HG02588 (cell line): ENCODE measurements around the gene AIG1.
"Not testable (repeated sequence)": the region's sequence is repeated elsewhere in the genome, so short reads cannot be mapped to it uniquely, and the experiment has no call there.

Source experiments
- ATAC-seq: cut with Tn5 transposase; IDR thresholded peaks from one replicate; pipeline ENCODE4 v1.9.1; 2021; ENCODE audit warnings: mild to moderate bottlenecking, moderate library complexity; ENCODE audit not compliant: unreplicated experiment

Gene AIG1

DNA sequence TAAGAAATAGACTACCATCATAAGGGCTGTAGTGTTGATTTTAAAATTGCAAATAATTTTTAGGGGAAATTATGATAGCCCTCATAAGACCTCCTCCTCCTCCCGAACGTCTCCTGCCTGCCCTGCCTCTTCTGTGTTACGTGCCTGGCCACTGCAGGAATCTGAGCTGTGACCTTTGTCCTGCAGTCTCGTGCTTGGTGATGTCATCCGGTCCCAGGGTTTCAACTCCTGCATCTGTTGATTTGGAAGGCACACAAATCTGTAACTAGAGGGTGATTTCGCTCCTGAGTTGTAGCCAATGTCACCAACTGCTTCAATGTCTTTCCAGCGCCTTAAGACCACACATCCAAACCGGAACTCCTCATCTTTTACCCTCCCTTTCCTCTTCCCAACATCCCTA lies 163.2 kb downstream of the AIG1 start:
- ATAC-seq, result no peak

DNA sequence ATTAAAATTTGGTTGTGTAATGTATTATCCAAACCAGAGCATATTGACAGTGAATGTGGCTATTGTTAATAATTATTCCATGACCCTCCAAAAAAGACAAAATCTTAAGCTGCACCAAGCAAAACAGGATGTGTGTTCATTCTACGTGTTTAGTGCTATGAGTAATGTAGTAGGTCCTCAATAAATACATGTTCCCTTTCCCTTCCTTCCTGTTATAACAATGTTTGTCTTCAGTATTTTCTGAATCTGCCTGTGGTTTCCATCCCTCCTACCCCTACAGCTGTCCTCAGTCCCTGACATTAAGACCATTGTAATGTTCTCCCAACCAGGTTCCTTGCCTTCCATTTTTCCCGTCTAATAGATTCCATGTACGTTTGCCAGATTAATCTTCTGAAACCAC lies 163.8 kb downstream of the AIG1 start:
- no peak for ATAC-seq

DNA sequence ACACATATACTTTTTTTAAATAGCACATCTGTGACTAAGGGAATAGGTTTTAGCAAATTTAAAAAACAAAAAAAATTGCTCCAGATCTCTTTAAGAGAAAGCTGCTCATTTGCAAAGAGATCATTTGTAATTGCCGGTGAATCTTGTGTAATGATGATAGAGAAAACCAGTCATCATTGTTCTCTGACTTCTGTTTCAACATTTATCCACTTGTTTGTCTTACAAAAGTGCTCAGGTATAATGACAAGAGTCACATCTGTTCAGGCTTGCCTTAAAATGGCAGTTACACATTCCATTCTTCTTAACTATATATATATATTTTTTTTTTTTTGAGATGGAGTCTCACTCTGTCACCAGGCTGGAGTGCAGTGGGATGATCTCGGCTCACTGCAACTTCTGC lies 165.2 kb downstream of the AIG1 start:
- ATAC-seq, result no peak

DNA sequence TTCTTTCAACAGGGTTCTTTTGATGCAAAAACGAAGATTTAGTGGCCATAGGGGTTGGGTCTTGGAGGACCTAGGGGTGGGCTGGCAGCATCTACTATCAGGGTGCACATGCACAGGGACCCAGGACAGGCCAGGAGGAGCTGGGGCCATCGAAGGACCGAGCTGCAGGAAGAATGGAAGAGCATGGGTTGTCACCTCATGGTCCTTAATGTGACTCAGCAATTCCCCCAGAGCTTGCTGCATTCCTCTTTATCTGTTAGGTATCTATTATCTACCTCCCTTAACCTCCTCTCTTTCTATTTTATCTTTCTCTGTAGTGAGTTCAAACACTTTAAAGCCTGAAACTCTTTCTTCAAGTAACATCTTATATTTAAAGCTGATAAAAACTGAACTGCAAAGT lies 167.0 kb downstream of the AIG1 start:
- no peak for ATAC-seq

DNA sequence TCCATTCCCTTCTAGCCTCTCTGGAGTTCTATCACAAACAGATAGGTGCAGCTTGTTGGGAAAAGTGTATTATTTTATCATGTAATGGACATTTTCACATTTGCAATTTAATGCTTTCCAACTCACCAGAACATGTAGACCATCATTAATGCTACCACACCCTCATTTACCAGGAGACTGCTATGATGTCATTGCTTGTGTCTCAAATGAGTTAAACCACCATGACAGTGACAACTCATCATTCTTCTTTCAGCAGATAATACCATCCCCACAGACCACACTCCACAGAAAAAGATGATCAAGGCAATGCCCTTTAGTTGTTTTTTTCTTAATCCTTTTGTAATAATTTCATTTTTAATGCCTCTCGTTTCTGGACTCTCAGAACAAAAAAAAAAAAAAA lies 168.7 kb downstream of the AIG1 start:
- no peak for ATAC-seq

DNA sequence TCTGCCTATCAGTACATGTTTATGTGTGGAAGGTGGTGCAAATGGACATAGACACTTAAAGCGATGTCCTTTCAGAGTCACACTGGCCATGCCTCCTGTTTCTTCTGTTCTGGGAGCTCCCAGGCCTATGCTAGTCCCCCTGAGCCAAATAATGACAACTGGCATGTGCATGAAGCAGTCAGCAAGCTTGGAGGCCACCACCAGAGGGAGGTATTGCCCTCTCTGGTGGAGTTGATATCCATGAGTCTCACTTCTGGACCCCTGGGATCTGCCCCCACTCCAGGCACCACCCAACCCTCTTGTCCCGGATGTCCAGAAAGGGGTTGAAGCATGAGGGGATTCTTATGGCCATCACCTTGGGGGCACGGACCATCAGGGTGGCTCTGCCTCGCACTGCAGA lies 172.2 kb downstream of the AIG1 start:
- ATAC-seq, result no peak

DNA sequence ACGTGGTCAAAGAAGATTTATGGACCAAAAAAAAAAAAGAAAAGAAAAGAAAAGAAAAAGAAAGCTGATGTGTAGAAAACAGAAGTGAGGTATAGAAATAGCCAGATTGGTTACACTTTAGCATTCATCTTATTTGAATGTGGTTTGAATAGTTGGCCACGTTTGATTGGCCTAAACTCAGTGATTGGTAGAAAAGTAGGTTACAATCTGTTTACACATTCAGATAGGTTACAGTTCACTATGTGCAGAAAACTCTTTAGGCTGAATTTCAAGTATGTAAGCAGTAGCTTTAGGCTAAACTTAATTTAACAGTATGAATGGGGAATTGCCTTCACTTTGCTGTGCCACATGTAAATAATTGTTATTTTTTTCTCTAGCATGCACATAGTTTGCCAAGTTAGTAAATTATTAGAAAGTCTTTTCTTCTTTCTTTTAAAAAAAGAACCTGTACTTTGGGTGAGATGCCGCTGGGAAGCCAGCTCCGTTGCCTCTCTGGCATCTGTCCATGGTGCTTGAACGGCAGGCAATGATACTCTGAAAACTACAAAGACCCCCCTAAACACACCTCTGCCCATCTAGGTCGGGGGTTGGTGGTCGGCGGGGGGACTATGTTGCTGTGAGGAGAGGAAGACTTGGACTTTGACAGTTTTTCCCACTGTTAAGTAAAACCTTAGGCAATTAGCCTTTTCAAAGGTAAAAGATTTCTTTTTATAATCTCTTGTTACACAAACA lies 173.0 kb downstream of the AIG1 start:
- ATAC-seq, result no peak

DNA sequence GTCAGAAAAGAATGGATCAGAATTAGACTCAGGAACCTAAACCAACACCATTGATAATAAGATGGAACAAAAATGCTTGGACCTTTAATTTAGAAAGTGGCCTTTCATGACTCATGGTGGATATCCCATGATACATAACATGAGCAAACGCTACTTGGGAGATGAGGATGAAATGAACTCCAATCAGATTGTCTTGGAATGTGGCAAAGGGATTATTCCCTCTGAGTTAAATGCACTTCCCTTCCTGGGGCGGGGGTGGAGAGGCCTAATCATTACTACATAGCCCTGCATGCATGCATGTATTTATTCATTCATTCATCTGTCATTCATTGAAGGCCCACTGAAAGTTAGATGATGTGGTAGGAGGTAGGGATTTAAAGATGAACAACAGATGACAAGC lies 174.0 kb downstream of the AIG1 start:
- no peak for ATAC-seq

DNA sequence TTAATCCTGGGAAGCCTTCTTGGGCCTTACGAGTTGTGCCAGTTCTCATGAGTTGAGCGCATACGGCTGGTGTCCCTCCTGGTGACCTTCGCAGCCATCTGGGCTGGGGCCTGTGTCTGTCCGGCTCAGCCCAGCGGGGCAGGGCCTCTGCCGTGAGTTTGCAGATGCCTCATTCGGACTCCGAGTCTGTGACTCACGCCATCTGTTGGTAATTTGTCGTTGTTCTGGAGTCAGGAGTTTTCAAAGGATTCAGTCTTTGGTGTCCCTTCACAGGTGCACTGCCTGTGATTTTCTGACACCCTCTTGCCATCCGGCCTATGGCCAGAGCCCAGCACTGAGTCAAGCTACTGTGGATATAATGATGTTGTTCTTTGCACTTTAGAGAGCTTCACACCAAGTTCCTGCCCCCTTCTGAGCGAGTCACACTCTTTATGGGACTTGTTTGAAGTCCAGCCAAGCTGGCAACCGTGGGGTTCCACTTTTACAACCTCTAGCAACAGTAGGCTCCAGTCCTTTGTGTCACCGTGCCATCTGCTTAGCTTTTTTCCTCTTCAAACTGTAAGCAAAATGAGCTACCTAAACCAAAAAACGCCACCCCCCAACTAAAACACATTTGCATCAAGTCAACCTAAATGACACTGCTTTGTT lies 175.6 kb downstream of the AIG1 start:
- no peak for ATAC-seq

DNA sequence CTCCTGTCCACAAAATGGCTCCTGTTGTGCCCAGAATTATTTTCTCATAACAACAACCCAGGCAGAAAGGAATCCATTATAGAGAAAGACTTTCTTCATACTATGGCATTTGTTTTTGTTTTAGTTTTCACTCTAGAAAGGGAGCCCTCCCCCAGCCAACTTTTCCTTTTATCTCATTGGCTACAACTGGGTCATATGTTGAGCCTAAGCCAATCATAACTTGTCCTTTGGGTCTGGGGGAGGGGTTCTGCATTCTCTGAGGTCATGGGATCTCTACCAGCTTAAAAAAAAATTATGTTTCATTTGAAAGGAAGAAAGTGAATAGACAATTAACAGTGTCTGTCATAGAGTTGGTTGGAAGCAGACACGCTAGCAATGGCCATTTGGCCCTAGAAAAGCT lies 177.6 kb downstream of the AIG1 start:
- ATAC-seq, result no peak

DNA sequence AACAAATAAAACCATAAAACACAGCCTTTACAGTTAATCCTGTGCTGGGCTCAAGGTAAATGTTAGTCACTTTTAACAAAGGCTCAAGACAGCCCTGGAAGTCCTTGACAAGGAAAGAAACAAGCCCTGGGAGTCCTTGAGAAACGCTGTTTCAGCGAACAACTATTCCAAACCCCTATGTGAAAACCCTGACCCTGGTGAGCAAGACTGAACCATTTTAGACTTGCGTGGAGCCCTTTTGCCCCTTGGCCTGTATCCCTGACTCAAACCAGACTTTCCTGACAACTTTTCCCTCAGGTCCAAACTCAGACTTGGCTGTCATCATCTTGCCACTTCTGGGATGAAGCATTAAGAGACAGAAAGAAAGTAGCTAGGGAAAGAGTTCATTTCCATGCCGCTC lies 180.4 kb downstream of the AIG1 start:
- no peak for ATAC-seq

DNA sequence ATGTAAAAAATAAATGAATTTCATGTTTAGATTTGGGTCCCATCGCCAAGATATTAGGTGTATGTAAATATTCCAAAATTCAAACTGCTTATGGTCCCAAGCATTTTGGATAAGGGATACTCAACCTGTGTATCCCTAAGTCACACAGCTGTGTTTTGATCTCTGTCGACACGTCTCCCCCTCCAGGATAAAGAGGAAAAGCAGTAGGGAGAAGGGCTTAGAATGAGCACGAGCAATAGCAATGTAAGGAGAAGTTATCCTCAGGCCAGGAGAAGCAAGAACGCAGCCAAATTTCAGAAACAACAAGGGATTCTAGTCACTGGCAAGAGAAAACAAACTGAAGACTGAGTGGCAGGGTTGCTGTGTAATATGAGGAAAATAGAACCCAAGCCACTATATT lies 181.2 kb downstream of the AIG1 start:
- ATAC-seq, result no peak

DNA sequence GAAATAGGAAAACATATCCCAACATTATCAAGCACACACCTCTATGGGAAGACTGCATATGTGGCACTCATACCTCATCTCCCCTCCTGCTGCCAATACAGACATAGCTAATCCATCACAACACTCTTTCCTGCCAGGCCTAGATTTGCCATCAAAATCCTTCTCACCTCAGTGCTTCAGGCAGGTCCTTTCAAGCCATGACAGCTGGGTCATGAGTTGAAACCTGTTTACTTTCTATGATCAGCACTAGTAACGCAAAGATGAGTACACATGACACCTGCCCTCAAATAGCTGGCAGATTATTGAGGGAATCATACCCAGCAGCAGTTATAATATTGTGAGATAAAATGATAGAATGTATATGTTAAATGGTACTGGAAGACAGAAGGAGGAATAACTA lies 183.1 kb downstream of the AIG1 start:
- no peak for ATAC-seq

DNA sequence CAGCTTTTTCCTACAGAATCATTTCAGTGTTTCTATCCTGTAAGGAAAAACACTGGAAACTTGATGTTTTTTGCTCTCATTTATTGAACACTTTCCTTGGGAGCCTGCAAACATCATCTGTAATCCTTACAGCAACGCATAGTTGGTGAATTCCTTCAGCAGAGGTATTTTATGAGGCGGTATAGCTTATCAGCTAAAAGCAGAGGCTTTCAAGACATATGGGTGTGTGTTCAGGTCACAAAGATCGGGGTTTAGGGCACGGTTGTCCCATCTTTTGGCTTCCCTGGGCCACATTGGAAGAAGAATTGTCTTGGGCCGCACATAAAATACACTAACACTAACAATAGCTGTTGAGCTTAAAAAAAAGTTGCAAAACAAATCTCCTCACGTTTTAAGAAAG lies 185.0 kb downstream of the AIG1 start:
- no peak for ATAC-seq

DNA sequence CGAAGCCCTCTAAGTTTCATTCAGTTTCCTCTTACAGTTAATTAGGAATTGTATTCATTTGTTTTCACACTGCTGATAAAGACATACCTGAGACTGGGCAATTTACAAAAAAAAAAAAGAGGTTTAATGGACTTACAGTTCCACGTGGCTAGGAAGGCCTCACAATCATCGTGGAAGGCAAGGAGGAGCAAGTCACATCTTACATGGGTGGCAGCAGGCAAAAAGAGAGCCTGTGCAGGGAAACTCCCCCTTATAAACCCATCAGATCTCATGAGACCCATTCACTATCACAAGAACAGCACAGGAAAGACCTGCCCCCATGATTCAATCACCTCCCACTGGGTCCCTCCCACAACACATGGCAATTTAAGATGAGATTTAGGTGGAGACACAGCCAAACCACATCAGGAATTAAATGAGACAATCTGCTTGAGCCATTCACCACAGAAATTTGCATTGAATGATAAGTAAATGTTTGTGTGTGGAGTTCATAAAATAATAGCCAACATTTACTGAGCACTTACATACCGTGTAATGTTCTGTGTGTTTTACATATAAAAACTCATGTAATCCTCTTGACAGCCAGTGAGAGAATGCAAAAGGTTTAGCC lies 185.6 kb downstream of the AIG1 start:
- ATAC-seq, result not testable (repeated sequence)

DNA sequence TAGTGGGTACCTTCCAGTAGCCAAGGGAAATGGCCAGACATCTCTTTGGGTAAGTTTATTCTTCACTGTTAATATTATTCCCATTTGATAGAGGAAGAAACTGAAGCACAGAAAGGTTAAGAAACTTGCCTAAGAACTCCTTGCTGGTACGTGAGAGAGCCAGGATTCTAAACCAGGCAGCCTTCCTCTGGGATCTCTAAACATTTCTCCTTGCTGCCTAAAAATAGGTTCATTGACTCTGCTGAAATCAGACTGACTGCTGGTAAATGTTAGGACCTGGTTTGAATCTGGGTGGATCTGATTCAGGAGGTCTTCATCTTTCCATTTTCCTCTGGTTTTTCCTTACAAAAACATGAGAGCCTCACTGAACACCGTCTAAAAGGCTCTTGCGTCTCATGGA lies 186.9 kb downstream of the AIG1 start:
- no peak for ATAC-seq

DNA sequence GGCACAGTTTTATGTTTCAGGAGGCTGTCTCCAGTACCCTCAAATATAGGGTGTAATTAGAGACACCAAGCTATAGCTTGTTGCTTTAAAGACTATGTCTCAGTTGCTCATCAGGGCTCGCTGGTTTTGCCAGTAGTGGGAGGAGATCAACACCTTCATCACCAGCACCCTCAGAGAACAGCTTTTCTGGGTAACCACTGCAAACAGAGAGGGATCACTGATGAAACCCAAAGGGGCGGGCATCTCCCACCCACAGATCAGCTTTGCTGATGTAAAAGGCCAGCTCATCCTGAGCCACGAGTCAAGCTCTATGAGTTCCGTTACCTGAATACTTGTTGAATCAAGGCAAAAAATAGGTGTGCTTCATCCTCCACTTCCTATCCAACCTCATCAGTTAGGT lies 187.7 kb downstream of the AIG1 start:
- no peak for ATAC-seq

DNA sequence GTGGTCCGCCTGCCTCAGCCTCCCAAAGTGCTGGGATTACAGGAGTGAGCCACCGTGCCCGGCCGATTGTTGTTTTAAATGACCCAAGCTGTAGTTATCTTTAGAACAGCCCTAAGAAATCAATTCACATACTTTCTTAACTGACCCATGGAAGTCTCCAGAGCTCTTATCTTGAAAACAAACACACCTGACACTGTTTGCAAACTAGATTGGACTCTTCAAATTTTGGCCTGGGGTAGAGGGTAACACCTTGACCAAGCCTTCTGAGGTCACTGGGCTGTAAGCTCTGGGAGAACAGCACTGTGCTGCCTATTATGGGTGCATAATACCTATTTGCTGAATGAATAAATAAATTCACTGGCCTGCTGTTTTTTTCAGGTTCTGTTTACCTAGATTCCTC lies 190.6 kb downstream of the AIG1 start:
- no peak for ATAC-seq

DNA sequence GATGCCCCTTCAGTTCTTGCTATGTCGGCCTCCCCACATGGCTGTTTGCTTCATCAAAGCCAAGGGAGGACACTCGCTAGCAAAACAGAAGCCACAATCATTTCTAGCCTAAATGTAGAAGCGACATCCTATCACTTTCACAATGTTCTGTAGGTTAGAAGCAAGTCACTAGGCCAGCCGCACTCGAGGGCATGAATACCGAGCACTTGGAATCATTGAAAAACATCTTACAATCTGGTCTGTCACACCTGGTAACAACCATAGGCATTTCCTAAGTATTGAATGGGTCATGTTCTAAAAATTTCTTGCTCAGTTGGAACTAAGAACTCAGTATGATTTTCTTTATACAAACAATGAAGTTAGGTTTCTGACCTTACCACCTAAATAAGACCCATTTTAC lies 192.3 kb downstream of the AIG1 start:
- no peak for ATAC-seq

DNA sequence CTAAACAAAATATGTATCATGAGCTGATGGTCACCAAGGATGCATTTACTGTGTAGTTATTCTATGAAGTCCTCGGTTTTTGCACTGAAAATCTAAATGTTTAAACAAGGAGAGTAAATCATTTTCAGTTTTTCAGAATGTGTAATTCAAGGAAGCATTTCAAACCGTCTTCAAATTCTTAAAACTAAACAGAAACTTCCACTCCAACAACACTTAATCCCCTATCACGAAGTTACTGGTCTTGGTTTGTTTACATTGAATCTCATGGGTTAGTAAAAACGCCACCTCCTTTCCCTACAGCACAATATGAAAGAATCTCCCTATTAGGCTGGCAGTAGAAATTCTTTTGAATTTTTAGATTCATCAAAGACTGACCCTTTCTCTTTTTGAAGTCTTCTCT lies 192.9 kb downstream of the AIG1 start:
- no peak for ATAC-seq

DNA sequence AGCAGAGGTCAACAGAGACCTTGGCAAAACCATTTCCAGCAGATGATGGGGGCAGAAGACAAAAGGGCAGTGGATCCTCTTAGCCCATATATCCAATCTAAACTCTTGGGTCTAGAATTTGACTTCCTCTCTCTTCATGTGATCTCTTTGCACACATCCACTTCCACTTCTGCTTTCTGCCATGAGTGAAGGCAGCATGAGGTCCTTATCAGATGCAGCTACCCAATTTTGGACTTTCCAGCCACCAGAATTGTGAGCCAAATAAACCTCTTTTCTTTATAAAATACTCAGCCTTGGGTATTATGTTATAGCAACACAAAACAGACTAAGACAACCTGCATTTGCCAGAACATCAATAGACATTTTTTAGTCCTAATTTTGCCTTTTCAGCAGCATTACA lies 198.3 kb downstream of the AIG1 start:
- ATAC-seq, result no peak

DNA sequence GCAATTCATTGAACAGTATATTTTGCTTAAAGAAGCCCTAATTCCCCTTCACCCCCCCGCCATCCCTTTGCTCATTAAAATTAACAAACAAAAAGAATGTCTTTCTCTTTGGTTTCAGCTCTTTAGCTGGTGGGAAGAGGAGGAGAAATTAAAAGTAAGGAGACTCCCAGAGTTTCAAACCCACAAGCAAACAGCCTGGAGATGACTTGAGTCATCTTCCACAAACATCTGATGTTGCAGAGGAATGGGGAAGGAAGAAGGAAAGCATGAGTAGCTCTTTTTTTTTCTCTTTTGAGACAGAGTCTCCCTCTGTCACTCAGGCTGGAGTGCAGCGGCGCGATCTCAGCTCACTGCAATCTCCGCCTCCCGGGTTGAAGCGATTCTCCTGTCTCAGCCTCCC lies 200.2 kb downstream of the AIG1 start:
- ATAC-seq, result no peak
